ENCODE results near the gene INSIG2.
"Not testable (repeated sequence)": the region's sequence is repeated elsewhere in the genome, so short reads cannot be mapped to it uniquely, and the experiment has no call there.

Gene INSIG2

GRCh38 chr2:118059919-118060478 lies 28.3 kb upstream of the INSIG2 start:
- no peak for DNase-seq (ENCODE audit: low spot score)

DNA sequence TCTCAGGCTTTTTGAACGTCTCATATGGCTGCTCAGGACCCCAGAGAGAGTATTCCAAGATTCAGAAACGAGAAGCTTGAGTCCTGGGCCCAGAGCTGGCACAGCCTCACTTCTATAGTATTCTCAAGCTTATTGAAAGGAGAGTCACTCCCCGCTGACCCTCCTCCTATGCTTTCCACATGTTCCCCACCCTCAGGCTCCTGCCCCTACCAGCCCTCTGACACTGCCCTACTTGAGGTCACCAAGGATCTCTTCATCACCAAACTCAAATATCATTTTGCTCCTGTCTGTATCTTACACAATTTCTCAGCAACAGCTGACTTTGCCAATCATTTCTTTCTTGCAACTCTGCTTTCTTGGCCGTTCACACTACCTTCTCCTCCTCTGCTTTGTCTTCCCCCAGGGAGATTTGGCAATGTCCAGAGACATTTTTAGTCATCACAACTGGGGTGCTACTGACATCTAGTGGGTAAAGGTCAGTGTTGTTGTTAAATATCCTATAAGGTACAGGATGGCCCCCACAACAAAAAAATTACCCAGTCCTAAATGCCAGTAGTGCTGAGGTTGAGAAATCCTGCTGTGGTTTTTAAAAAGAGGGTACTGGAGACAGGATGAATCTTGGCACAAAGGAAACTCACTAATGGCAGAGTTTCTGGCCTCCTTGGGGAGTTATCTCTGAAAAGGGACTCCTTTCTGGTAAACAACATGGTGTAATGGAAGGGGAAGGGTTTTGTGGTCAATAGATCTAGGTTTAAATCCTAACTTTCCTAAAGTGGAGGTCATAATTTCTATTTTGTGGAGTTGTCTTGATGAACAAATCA lies 26.9 kb upstream of the INSIG2 start:
- DNase-seq (ENCODE audit: low spot score), result peak; percentile 7

DNA sequence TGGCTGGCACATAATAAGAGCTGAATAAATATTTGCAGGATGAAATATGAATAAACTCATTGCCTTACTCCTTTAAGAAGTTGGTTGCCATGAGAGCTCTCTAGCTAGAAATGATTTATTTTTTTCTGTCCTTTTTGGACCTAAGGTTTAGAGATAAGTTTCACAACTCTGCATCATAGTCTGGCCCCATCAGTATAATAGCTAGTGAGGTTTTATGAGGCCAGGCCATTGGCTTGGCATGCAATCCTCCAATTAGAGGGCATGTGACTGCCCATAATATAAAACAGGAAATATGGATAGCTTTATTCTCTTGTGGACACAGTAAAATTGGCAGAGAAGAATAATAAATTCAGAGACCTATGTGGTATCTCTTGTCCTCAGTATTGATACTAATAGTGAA lies 26.2 kb upstream of the INSIG2 start:
- no peak for DNase-seq (ENCODE audit: low spot score)

DNA sequence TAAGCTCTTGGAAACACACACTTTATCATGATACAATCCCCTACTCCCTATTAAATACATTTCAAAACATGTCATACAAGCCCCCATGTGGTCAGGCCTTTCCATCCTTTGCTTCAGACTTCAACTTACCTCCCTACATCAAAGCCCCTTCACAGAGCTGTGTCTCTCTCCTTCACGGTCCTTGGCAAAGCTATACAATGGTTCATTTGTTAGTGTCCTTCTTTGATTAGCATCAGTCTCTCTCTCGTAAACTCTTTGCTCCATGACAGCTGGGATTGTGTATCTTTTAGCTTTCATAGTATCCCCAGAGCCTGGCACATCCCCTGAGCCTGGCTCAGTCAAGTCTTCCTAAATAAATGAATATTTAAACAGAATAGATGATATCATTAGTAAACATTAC lies 25.6 kb upstream of the INSIG2 start:
- DNase-seq (ENCODE audit: low spot score), result no peak

- DNase-seq (ENCODE audit: low spot score), result no peak
These were observed 23.1 kb upstream of the INSIG2 start for GRCh38 chr2:118065015-118065706.

DNA sequence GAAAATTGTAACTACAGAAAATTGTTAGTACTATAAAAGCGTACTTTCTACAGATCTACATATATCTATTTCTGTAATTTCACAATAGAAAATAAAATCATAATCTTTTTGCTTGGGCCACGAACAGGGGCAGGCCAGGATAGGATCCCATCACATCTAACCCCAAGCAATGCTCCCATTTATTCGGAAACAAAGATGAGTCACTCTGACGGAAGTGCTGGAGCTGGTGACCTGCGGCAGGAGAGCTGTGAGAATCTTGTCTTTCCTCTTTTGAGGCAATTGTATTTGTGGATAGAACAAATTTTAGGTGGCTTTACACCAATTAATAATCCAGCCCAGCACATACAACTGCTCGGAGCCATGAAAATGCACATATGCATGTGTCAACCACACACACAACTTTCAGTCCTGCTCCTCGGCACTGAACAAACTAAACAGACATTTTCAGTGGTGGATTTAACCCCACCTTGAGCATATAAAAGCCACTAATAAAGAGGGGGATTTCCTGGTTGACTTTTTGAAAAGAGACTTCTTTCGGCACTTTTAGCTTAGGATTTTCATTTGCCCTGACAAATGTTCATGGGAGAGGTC lies 22.3 kb upstream of the INSIG2 start:
- DNase-seq (ENCODE audit: low spot score), result no peak

- no peak for DNase-seq (ENCODE audit: low spot score)
These were observed 10.5 kb upstream of the INSIG2 start for GRCh38 chr2:118077636-118078247.

- DNase-seq (ENCODE audit: low spot score), result no peak
These were observed 9.5 kb upstream of the INSIG2 start for GRCh38 chr2:118078734-118079133.

DNA sequence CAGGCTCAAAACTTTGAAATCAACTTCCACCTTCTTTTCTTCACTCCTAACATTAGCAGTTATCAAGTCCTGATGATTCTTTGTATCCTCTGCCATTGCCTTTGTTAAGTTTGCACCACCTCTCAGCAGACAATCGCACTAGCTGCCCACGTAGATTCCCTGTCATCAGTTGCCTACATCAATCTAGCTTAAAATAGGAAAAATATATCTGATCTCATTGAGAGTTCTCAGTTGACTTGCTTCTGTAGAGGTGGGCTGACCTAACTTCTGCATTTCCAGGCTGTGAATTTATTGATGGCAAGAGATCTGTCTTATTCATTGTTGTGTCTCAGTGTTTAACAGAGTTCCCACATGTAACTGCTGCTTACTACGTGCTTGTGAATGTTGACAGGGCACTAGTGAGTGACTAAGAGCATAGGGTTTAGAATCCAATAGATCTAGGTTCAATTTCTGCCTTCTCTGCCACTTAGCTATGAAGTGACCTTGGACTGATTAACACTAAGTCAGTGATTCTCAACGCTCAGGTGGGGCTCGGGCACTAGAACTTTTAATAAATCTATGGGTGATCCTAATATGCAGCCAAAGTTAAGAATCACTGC lies 3.7 kb upstream of the INSIG2 start:
- DNase-seq (ENCODE audit: low spot score), result no peak

GRCh38 chr2:118085173-118086023 lies 2.9 kb upstream of the INSIG2 start:
- no peak for DNase-seq (ENCODE audit: low spot score)

DNA sequence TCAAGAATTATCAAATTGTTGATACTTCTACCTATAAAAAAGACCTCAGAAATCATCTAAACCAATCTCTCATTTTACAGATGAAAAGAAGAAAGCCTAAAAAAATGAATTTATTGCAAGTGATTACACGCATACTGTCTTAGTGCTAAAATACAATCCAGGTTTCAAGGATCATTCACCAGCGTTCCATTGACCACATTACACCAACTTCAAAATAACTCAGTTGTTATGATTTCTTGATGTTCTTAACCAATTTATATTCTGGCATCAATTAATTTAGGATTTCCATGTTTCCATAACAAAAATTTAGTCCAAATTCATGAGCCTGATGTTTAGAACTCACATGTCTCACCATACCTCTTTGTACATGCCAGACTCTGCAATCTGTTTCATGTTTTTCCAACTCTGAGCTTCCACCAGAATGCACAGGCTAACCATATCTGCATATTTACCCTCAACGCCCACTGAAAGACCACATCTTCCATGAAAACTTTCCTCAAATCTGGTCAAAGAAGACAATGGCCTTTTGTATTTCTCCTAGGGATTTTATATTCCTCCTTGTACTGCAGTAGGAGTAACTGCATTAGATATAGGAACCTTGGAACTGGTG lies 2.1 kb upstream of the INSIG2 start:
- no peak for DNase-seq (ENCODE audit: low spot score)

DNA sequence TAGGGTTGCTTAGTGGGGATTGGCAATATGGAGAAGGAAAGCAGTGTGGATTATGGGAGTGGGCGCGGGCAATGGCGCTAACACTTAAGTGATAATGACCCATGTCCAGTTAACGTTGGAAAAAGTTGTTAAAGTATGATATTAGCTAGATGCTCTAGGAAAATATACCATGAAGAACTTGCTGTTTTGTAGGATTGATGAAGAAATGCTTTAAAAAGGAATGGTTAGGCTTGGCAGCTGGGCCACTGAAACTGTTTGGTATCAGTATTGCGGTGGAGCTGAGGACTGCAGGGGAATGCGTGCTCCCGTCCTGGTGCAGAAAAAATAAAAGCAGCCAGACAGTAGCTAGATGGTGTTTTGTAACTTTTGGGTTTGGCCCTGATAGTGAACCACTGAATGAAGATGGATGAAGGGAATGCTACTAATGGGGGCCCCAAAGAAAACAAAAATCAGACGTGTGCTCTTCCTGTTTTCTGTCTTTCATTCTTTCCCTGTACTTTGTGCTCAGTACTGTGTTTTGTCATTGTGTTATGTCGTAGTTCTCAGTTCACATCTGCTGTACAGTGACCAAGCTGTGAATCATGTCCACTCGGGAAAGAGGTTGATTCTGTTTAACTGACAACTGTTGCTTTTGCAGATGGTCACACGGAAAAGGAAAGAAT lies 999 bp downstream of the INSIG2 start:
- DNase-seq (ENCODE audit: low spot score), result peak; percentile 8

- no peak for DNase-seq (ENCODE audit: low spot score)
These were observed 2.3 kb downstream of the INSIG2 start for GRCh38 chr2:118090387-118091139.

GRCh38 chr2:118091140-118091478 lies 2.8 kb downstream of the INSIG2 start:
- DNase-seq (ENCODE audit: low spot score), result no peak

- DNase-seq (ENCODE audit: low spot score), result no peak
These were observed 3.4 kb downstream of the INSIG2 start for GRCh38 chr2:118091631-118092030.

GRCh38 chr2:118094102-118094501 lies 5.8 kb downstream of the INSIG2 start:
- DNase-seq (ENCODE audit: low spot score), result not testable (repeated sequence)

GRCh38 chr2:118094503-118094902 lies 6.2 kb downstream of the INSIG2 start:
- no peak for DNase-seq (ENCODE audit: low spot score)

DNA sequence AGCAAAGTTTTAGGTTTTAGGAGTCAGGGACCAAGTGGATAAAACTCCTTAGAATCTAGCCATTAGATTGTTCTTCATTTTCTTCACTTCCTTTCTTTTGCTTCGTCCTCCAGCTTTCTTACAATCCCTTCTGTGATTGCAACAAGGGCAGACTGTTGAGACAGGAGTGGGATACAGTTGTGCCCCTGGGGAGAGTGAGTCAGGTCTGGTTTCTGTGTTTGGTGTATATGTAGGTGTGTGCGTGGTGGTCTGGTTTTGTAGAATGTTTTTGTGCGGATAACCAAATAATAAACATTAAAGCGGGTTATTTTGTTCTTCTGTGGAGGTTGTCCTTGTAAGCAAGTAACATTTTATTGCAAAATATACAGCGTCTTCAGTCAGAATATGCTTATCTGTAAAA lies 7.3 kb downstream of the INSIG2 start:
- DNase-seq (ENCODE audit: low spot score), result no peak

DNA sequence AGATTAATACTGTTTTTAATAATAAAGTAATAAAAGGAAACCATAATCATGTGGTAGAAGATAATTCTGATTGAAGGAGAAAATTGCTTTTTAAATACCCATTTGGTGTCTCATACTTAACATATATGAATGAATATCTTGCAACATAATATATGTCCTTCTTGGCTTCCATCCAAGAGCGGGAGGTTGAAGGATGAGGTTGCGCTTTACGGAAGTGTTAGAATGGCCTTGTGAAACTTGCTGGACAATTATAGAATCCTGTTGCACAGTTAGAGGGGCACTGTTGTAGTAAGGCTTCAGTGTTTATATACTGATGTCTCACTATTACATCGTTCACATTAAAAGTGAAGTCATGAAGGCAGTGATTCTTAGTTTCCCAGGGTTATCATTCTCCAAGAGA lies 9.4 kb downstream of the INSIG2 start:
- no peak for DNase-seq (ENCODE audit: low spot score)

Measured in cerebellar cortex (tissue), 1 donor.